ENCODE measurements around the gene HECW1.

The HECW1 gene

DNA sequence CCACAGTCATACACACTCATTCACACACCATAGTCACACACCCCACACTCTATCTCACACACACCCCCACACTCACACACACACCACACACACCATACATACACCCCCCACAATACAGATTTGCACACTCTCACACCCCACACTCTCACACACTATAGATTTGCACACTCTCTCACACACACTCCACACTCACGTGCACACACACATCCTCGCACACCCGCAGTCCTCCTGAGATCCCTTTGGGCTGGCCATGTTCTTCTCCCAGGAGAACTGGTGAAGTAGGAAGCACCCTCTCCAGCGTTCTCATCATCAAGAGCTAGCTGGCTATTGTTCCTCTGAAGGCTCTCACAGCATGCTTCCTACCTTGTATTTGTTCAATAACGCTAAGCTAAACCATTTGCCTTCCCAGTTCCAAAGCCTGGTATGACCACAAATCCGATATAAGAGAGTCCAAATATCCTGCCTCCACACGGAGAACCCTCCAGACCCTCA, 86.2 kb downstream of the HECW1 start:
- H3K4me1 ChIP-seq (ENCODE audit: insufficient read depth, low read length, poor library complexity, severe bottlenecking) = no peaks in the 10 kb centered on the region
- H3K36me3 ChIP-seq (ENCODE audit: insufficient read depth, low read length) = no peaks in the 10 kb centered on the region
- H3K9ac ChIP-seq (ENCODE audit: low read depth, low read length, poor library complexity, severe bottlenecking) = no peak overlapping the region
- no peaks in the 10 kb centered on the region for H3K9me3 ChIP-seq (ENCODE audit: insufficient read depth, low read depth, low read length)
- no peaks in the 10 kb centered on the region for H3K79me2 ChIP-seq (ENCODE audit: insufficient read depth, low read length)
- H4K20me1 ChIP-seq (ENCODE audit: insufficient read depth, low read length, poor library complexity, severe bottlenecking) = no peaks in the 10 kb centered on the region
- H3K27me3 ChIP-seq (ENCODE audit: insufficient read depth, low read length, poor library complexity, severe bottlenecking) = no peaks in the 10 kb centered on the region
- no peaks in the 10 kb centered on the region for H3K9me2 ChIP-seq (replicated peaks; ENCODE audit: low read depth, low read length)
- TF ChIP-seq EZH2phosphoT487 (IDR thresholded peaks at IDR 0.05; ENCODE audit: borderline replicate concordance) = no peak
- TF ChIP-seq, protein P1, sequence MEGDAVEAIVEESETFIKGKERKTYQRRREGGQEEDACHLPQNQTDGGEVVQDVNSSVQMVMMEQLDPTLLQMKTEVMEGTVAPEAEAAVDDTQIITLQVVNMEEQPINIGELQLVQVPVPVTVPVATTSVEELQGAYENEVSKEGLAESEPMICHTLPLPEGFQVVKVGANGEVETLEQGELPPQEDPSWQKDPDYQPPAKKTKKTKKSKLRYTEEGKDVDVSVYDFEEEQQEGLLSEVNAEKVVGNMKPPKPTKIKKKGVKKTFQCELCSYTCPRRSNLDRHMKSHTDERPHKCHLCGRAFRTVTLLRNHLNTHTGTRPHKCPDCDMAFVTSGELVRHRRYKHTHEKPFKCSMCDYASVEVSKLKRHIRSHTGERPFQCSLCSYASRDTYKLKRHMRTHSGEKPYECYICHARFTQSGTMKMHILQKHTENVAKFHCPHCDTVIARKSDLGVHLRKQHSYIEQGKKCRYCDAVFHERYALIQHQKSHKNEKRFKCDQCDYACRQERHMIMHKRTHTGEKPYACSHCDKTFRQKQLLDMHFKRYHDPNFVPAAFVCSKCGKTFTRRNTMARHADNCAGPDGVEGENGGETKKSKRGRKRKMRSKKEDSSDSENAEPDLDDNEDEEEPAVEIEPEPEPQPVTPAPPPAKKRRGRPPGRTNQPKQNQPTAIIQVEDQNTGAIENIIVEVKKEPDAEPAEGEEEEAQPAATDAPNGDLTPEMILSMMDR (conservative IDR thresholded peaks at IDR 0.05; ENCODE audit: low read length) = no peak
- H2AFZ ChIP-seq (ENCODE audit: low read length) = no peak overlapping the region
- no peak overlapping the region for H3K4me2 ChIP-seq (ENCODE audit: low read depth, low read length, poor library complexity, severe bottlenecking)
- no peaks in the 10 kb centered on the region for H3F3A ChIP-seq (ENCODE audit: low read depth)
- no peak overlapping the region for H3K4me3 ChIP-seq (ENCODE audit: low read length, poor library complexity, severe bottlenecking)

DNA sequence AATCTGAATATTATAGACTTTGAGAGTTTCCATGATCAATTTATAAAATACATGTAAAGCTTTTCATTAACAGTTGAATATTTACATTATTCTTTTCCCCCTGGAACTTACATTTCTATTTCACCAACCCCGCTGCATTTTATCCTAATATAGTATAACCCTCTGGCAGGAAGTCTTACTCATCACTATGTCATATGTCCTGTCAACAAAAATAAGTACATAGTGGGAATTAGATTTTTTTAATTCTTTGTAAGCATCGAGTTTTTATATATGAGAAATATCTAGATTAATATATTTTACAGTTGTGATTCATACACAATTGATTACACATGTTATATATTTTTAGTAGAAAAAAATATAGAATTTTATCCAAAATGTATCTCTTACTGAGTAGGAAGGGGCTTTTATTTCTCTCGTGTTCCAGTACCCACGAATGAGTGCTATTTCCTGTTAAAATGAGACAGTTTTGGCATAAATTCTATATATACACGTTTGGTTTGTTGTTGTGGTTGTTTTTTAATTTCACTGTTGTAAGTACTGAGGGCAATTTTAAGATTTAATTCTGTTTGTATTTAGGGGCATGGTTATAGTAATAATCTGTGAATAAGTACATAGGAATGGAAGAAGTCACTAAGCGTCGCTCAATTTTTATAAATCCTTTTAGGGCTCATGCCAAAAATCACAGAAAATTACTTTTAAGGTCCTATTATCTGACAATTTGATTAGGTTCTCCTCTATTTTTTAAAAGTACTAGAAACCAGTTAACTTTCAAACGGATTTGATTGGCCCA, 87.1 kb downstream of the HECW1 start:
- H2AFZ ChIP-seq (ENCODE audit: low read length) = no peak overlapping the region
- TF ChIP-seq, protein P1 (conservative IDR thresholded peaks at IDR 0.05; ENCODE audit: low read length) = no peak
- TF ChIP-seq EZH2phosphoT487 (IDR thresholded peaks at IDR 0.05; ENCODE audit: borderline replicate concordance) = no peak
- H3K9me3 ChIP-seq (ENCODE audit: insufficient read depth, low read depth, low read length) = no peaks in the 10 kb centered on the region
- no peaks in the 10 kb centered on the region for H3F3A ChIP-seq (ENCODE audit: low read depth)
- H3K9ac ChIP-seq (ENCODE audit: low read depth, low read length, poor library complexity, severe bottlenecking) = no peak overlapping the region
- no peaks in the 10 kb centered on the region for H4K20me1 ChIP-seq (ENCODE audit: insufficient read depth, low read length, poor library complexity, severe bottlenecking)
- no peaks in the 10 kb centered on the region for H3K4me1 ChIP-seq (ENCODE audit: insufficient read depth, low read length, poor library complexity, severe bottlenecking)
- no peak overlapping the region for H3K4me3 ChIP-seq (ENCODE audit: low read length, poor library complexity, severe bottlenecking)
- H3K9me2 ChIP-seq (replicated peaks; ENCODE audit: low read depth, low read length) = no peaks in the 10 kb centered on the region
- no peaks in the 10 kb centered on the region for H3K79me2 ChIP-seq (ENCODE audit: insufficient read depth, low read length)
- no peaks in the 10 kb centered on the region for H3K27me3 ChIP-seq (ENCODE audit: insufficient read depth, low read length, poor library complexity, severe bottlenecking)
- no peak overlapping the region for H3K4me2 ChIP-seq (ENCODE audit: low read depth, low read length, poor library complexity, severe bottlenecking)
- H3K36me3 ChIP-seq (ENCODE audit: insufficient read depth, low read length) = no peaks in the 10 kb centered on the region

DNA sequence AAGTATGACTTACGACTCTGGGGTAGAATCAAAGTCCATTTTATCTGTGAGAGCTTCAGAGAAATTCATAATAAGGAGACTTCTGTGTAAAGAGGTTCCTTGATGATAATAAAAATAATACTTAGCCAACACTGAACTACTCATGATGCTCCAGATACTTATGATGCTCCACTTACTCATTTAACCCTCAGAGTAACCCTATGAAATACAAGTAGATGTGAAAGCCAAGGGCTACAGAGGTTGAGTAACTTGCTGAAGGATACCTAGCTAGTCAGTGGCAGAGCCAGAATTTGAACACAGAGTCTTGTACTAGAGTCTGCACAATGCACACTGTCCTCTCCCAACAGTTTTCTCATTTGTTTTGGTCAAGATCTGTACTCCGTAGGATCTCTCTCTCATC, 89.5 kb downstream of the HECW1 start:
- Histone ChIP-seq H3K27me3 (ENCODE audit: insufficient read depth, low read length, poor library complexity, severe bottlenecking) (no peaks in the 10 kb centered on the region), H3K79me2 (ENCODE audit: insufficient read depth, low read length) (no peaks in the 10 kb centered on the region), H3K9me3 (ENCODE audit: insufficient read depth, low read depth, low read length) (no peaks in the 10 kb centered on the region), H3K36me3 (ENCODE audit: insufficient read depth, low read length) (no peaks in the 10 kb centered on the region), H3F3A (ENCODE audit: low read depth) (no peaks in the 10 kb centered on the region), H3K9me2 (replicated peaks; ENCODE audit: low read depth, low read length) (no peaks in the 10 kb centered on the region), H4K20me1 (ENCODE audit: insufficient read depth, low read length, poor library complexity, severe bottlenecking) (no peaks in the 10 kb centered on the region), H3K4me1 (ENCODE audit: insufficient read depth, low read length, poor library complexity, severe bottlenecking) (no peaks in the 10 kb centered on the region), H2AFZ (ENCODE audit: low read length) (no peak overlapping the region), H3K4me2 (ENCODE audit: low read depth, low read length, poor library complexity, severe bottlenecking) (no peak overlapping the region), H3K9ac (ENCODE audit: low read depth, low read length, poor library complexity, severe bottlenecking) (no peak overlapping the region), H3K4me3 (ENCODE audit: low read length, poor library complexity, severe bottlenecking) (no peak overlapping the region)
- no peak for TF ChIP-seq EZH2phosphoT487 (IDR thresholded peaks at IDR 0.05; ENCODE audit: borderline replicate concordance)
- TF ChIP-seq, protein P1 (conservative IDR thresholded peaks at IDR 0.05; ENCODE audit: low read length) = no peak
